Muscle of leg (tissue), 11 donors: ENCODE results near the gene TEDC1. TPM values are rescaled to one million over a fixed set of nuclear protein-coding genes. Genes with fewer than 3 reads are reported as not detected.

Experiments used
- DNase-seq: peaks from one replicate; pipeline ENCODE4 v3.0.0; 2013
- H3K27ac ChIP-seq: one replicate; pipeline ENCODE4 v1.5.1; 2013; ENCODE audit warnings: mild to moderate bottlenecking, low read length, control low read depth
- H3K27me3 ChIP-seq: one replicate; pipeline ENCODE4 v1.6.1; 2013; ENCODE audit warnings: low read length; ENCODE audit not compliant: control insufficient read depth, insufficient read depth
- H3K36me3 ChIP-seq: one replicate; pipeline ENCODE4 v1.6.1; 2013; ENCODE audit warnings: low read length; ENCODE audit not compliant: control insufficient read depth, insufficient read depth
- H3K4me1 ChIP-seq: one replicate; pipeline ENCODE4 v1.6.1; 2013; ENCODE audit warnings: low read length; ENCODE audit not compliant: control insufficient read depth, insufficient read depth
- H3K4me3 ChIP-seq: one replicate; pipeline ENCODE4 v1.5.1; 2013; ENCODE audit warnings: low read length, control low read depth
- H3K9me3 ChIP-seq: replicated peaks from 2 replicates; pipeline ENCODE4 v1.6.1; 2013; ENCODE audit warnings: low read depth, low read length; ENCODE audit not compliant: control insufficient read depth
- WGBS: methylation state at CpG from one replicate; pipeline ENCODE4 v1.1.5; 2013; ENCODE audit warnings: missing lambda C conversion rate; ENCODE audit not compliant: insufficient coverage; 5-methylcytosine and 5-hydroxymethylcytosine counted together
- polyA plus RNA-seq, 8 donors: library from polyadenylated mRNA; unstranded; fragments of 120-200 nt; gene quantifications; one replicate each; pipeline versions ENCODE4 v1.2.1 to v1.2.3, GENCODE V29; 2013; ENCODE audit warnings: inconsistent platforms in 1 of 8, low replicate concordance in 1 of 8; ENCODE audit not compliant: insufficient read length in 8 of 8, insufficient read depth in 1 of 8
- total RNA-seq: library from RNA; stranded (reverse); fragments of 120-200 nt; gene quantifications from one replicate; pipeline ENCODE4 v1.2.4, GENCODE V29; 2013

Gene TEDC1
- total and polyA plus RNA-seq, 9 donors, result 5.6 to 9.3 (median 7.4) TPM

DNA sequence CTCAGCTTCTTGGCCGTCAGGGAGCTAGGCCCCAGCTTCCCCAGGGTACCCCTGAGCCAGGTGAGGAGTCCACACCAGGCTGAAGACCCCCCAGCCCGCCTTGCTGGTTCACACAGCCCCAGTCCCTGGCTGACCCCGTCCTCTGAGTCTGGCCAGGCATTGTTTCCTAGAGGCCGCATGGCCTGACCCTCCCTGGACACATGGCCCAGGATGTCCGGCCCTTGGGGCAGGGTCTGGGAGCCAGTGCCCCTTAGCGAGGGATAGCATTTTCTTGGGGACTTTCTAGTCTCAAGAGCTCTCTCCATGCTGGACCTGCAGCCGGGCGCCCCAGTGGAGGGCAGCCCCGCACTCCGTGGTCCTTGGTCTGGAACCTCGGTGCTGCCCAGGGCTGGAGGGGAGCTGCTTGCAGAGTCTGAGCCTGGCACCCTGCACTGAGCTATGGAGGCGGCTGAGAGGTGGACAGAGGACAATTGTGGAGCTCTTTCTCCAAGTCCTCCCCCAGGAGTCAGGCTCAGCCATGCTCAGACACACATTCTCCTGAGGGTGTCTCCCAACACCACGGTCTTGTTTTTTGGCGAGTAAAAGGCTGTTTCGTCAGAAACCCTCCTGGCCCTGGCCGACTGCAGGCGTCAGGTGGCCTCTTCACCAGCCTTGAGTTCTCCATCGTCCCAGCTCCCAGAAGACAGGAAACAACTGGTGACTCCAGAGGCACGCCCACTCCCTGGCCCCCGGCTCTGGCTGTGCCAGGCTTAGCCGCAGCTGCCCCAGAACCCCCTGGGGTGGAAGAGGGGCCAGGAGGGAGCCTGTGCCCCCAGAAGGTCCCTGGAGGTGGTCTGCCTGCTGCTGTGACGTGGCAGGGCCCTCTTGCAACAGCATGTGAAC lies 34.1 kb upstream of the TEDC1 start:
- H3K27ac ChIP-seq, result peak overlapping the region; percentile 20
- peaks cover 24% of the 10 kb centered on the region for H3K4me1 ChIP-seq
- DNase-seq, result peak; percentile 67
- 79% methylated on average over 22 of the region's 22 CpGs for WGBS
- H3K4me3 ChIP-seq, result no peak overlapping the region
- peaks cover 66% of the 10 kb centered on the region for H3K36me3 ChIP-seq
- no peaks in the 10 kb centered on the region for H3K9me3 ChIP-seq
- H3K27me3 ChIP-seq, result no peaks in the 10 kb centered on the region

DNA sequence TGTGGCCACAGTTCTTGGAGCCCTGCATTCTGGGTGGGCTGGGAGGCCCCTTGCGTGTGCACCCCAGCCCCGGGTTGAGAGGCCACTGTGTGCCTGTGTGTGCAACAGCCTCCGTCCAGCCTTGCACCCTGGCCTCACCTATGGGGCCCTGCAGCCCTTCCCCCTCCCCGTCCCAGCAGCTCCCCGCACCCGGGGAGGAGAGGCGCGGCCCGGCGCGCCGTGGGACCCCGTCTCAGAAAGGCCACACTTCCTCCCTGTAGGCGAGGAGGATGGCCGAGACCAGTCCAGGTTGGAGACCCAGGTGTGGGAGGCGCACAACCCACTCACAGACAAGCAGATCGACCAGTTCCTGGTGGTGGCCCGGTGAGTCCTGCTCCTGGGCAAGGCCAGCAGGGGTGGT lies 33.0 kb upstream of the TEDC1 start:
- H3K4me1 ChIP-seq, result peaks cover 24% of the 10 kb centered on the region
- H3K36me3 ChIP-seq, result peaks cover 56% of the 10 kb centered on the region
- no peak overlapping the region for H3K4me3 ChIP-seq
- no peaks in the 10 kb centered on the region for H3K27me3 ChIP-seq
- H3K27ac ChIP-seq, result no peak overlapping the region
- DNase-seq, result no peak
- 79% methylated on average over 6 of the region's 18 CpGs for WGBS
- no peaks in the 10 kb centered on the region for H3K9me3 ChIP-seq

- H3K4me3 ChIP-seq, result no peak overlapping the region
- 89% methylated on average over 14 of the region's 14 CpGs for WGBS
- H3K4me1 ChIP-seq, result peaks cover 24% of the 10 kb centered on the region
- H3K27me3 ChIP-seq, result no peaks in the 10 kb centered on the region
- H3K27ac ChIP-seq, result no peak overlapping the region
- no peaks in the 10 kb centered on the region for H3K9me3 ChIP-seq
- no peak for DNase-seq
- peaks cover 58% of the 10 kb centered on the region for H3K36me3 ChIP-seq
Measured at GRCh38 chr14:105458571-105458970, 32.5 kb upstream of the TEDC1 start.

- Histone ChIP-seq H3K27ac (no peak overlapping the region), H3K4me1 (peaks cover 24% of the 10 kb centered on the region), H3K4me3 (no peak overlapping the region), H3K27me3 (no peaks in the 10 kb centered on the region), H3K36me3 (peaks cover 62% of the 10 kb centered on the region), H3K9me3 (no peaks in the 10 kb centered on the region)
- no peak for DNase-seq
- 92% methylated on average over 17 of the region's 17 CpGs for WGBS
Measured at GRCh38 chr14:105460116-105460515, 30.9 kb upstream of the TEDC1 start.

DNA sequence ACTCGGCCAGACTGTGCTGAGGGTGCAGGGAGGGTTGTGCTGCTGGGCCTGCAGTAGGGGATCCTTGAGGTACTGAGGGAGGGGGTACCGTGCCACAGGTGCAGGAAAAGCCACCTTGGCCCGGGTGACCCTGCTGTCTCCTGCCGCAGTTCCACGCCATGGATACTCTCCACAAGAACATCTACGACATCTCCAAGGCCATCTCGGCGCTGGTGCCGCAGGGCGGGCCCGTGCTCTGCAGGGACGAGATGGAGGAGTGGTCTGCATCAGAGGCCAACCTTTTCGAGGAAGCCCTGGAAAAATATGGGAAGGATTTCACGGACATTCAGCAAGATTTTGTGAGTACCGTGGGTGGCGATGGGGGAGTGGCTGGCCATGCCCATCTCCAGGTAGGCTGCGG lies 30.4 kb upstream of the TEDC1 start:
- H3K27me3 ChIP-seq, result no peaks in the 10 kb centered on the region
- whole genome bisulfite sequencing, result 85% methylated on average over 13 of the region's 17 CpGs
- peaks cover 29% of the 10 kb centered on the region for H3K4me1 ChIP-seq
- DNase-seq, result no peak
- peaks cover 62% of the 10 kb centered on the region for H3K36me3 ChIP-seq
- no peak overlapping the region for H3K4me3 ChIP-seq
- H3K27ac ChIP-seq, result no peak overlapping the region
- H3K9me3 ChIP-seq, result no peaks in the 10 kb centered on the region

DNA sequence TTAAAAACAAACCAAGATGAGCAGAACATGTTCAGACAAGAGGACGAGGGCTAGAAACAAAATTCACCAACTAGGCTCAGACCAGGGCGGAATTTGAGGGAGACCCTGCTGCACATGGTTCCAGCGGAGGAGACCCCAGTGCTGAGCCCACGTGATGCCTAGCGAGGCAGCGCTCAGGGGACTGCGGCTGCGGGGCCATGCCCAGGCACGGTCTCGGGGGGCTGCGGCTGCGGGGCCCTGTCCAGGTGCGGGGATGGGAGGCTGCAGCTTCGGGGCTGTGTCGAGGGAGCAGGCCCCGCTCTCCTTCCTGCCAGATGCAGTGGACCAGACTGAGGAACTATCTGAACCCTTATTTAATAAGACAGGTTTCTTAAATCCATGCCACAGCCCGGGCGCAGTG lies 29.1 kb upstream of the TEDC1 start:
- Histone ChIP-seq H3K27ac (no peak overlapping the region), H3K9me3 (no peaks in the 10 kb centered on the region), H3K27me3 (no peaks in the 10 kb centered on the region), H3K4me3 (no peak overlapping the region), H3K36me3 (peaks cover 54% of the 10 kb centered on the region), H3K4me1 (peaks cover 35% of the 10 kb centered on the region)
- WGBS, result 87% methylated on average over 18 of the region's 18 CpGs
- DNase-seq, result no peak

- H3K27ac ChIP-seq, result no peak overlapping the region
- H3K4me3 ChIP-seq, result no peak overlapping the region
- H3K9me3 ChIP-seq, result no peaks in the 10 kb centered on the region
- H3K4me1 ChIP-seq, result peaks cover 50% of the 10 kb centered on the region
- 89% methylated on average over 25 of the region's 33 CpGs for WGBS
- peaks cover 68% of the 10 kb centered on the region for H3K36me3 ChIP-seq
- no peak for DNase-seq
- H3K27me3 ChIP-seq, result no peaks in the 10 kb centered on the region
Measured at GRCh38 chr14:105464501-105464900, 26.5 kb upstream of the TEDC1 start.

GRCh38 chr14:105465209-105466031 lies 25.6 kb upstream of the TEDC1 start:
- peak; percentile 90 for DNase-seq
- Histone ChIP-seq H3K4me3 (no peak overlapping the region), H3K27ac (peak overlapping the region; percentile 62), H3K27me3 (no peaks in the 10 kb centered on the region), H3K4me1 (peaks cover 57% of the 10 kb centered on the region), H3K9me3 (no peaks in the 10 kb centered on the region), H3K36me3 (peaks cover 74% of the 10 kb centered on the region)
- 54% methylated on average over 15 of the region's 20 CpGs for WGBS

- DNase-seq, result no peak
- Histone ChIP-seq H3K27me3 (no peaks in the 10 kb centered on the region), H3K36me3 (peaks cover 66% of the 10 kb centered on the region), H3K4me3 (no peak overlapping the region), H3K27ac (no peak overlapping the region), H3K4me1 (peaks cover 69% of the 10 kb centered on the region), H3K9me3 (no peaks in the 10 kb centered on the region)
- 90% methylated on average over 42 of the region's 53 CpGs for WGBS
Measured at GRCh38 chr14:105466531-105467248, 24.4 kb upstream of the TEDC1 start.
